ENCODE data around the gene ZNF497. TPM values are rescaled to one million over a fixed set of nuclear protein-coding genes. Genes with fewer than 3 reads are reported as not detected.

Gene ZNF497
- total and polyA plus RNA-seq, 9 of the 15 experiments (the other 6 are each of a cell fraction or from before 2014, with no cell fraction given): 0.06 to 0.98 (median 0.44) TPM; not detected in 1

- TF ChIP-seq PHF8 (IDR thresholded peaks at IDR 0.05; ENCODE audit: borderline replicate concordance, low read length): peak; percentile 93
- peak; percentile 83; the same call in 1 of the 2 replicates for TF ChIP-seq TOE1 (IDR thresholded peaks at IDR 0.05; ENCODE audit: borderline replicate concordance)
- peak; percentile 98 for TF ChIP-seq TOE1 (CRISPR knock-in tag; IDR thresholded peaks at IDR 0.05; ENCODE audit: borderline replicate concordance, low read depth)
- TF ChIP-seq POLR2G (IDR thresholded peaks at IDR 0.05; ENCODE audit: low read depth, low read length): peak; percentile 98
- no peak for TF ChIP-seq NCOA6 (IDR thresholded peaks at IDR 0.05)
- TF ChIP-seq SMARCB1 (IDR thresholded peaks at IDR 0.05; ENCODE audit: insufficient read length, low read depth): no peak
- no peak for TF ChIP-seq ZKSCAN8 (CRISPR knock-in tag; IDR thresholded peaks at IDR 0.05)
- peak; percentile 81 for TF ChIP-seq TAF9B (IDR thresholded peaks at IDR 0.05; ENCODE audit: partially characterized antibody)
- TF ChIP-seq SRSF9 (IDR thresholded peaks at IDR 0.05; ENCODE audit: borderline replicate concordance, low read depth, low read length): no peak
- TF ChIP-seq TAF1 (IDR thresholded peaks at IDR 0.05; ENCODE audit: control insufficient read depth, extremely low read depth, insufficient read depth, low read length, severe bottlenecking): peak; percentile 50
- TF ChIP-seq U2AF2 (optimal IDR thresholded peaks at IDR 0.05; ENCODE audit: low read depth, low read length): no peak
- TF ChIP-seq ZBED1 (IDR thresholded peaks at IDR 0.05): no peak
- 0 out of 2 replicates have a peak, but pooled peaks have one; percentile 77 for TF ChIP-seq CBFB (CRISPR knock-in tag; IDR thresholded peaks at IDR 0.05)
These were observed 35.4 kb downstream of the ZNF497 start, which contains the start of gene ZSCAN22 (continued) for GRCh38 chr19:58326914-58327726.

All from K562 (cell line).